NCI-H1105 treated with DMSO at 0.1 percent for 48 hours (cell line): Measurements from ENCODE around the gene E2F3.
"Not testable (repeated sequence)": the region's sequence is repeated elsewhere in the genome, so short reads cannot be mapped to it uniquely, and the experiment has no call there.

ENCODE experiments used
- DNase-seq: peaks from one replicate; lab custom pipeline; 2025; lab: John Stamatoyannopoulos, UW

The E2F3 gene

DNA sequence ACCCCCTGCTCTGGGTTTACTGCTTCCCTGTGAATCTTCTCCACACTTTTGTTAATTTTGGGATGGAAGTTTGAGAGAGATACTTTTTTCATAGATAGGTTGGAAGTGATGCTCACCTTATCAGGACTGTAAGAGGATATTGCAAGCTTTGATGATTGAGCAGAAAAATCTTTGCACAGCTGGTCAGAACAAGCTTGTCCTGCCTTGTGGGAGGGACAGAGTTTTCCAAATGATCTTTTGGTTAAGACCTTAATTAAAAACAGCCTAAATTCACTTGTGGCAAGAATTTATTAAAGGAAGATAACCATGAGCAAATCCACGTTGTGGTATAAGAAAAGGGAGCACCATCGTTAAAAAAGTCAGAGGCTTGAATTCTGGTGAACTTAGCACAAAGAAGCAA is 32.2 kb downstream of the E2F3 start:
- no peak for DNase-seq

GRCh38 chr6:20434766-20435165 is 33.1 kb downstream of the E2F3 start:
- no peak for DNase-seq

GRCh38 chr6:20436719-20437118 is 35.0 kb downstream of the E2F3 start:
- no peak for DNase-seq

GRCh38 chr6:20437639-20438038 is 36.0 kb downstream of the E2F3 start:
- no peak for DNase-seq

- DNase-seq = peak; percentile 79
These were observed 36.9 kb downstream of the E2F3 start for GRCh38 chr6:20438462-20439070.

- DNase-seq = no peak
These were observed 37.9 kb downstream of the E2F3 start for GRCh38 chr6:20439558-20439957.

- no peak for DNase-seq
These were observed 38.6 kb downstream of the E2F3 start for GRCh38 chr6:20440296-20440695.

GRCh38 chr6:20441236-20441635 is 39.6 kb downstream of the E2F3 start:
- DNase-seq = no peak

- no peak for DNase-seq
These were observed 40.2 kb downstream of the E2F3 start for GRCh38 chr6:20441921-20442320.

DNA sequence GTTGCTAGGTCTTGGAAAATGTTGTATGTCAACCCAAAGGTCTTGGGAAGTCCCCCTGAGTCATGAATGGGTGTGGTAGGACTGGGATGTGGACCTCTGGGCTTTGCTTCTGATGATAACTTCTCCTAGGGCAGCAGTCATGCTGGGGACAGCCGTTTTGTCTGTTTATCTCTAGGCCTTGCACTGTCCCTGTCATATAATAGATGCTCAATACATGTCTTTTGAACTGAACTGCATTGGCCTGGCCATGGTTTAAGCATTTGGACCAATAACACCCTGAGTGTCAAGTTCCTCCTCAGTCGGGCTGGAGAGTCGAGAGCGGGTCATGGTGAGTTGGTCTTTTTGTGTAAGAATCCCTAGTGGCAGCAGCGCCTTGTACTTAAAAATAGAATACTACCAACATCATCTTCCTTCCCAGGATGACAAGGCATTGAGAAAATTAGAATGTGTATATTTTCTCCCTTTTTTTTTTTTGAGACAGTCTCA is 43.1 kb downstream of the E2F3 start:
- no peak for DNase-seq

- DNase-seq = no peak
These were observed 45.5 kb downstream of the E2F3 start for GRCh38 chr6:20447157-20447556.

GRCh38 chr6:20447581-20448132 is 46.0 kb downstream of the E2F3 start:
- no peak for DNase-seq

- DNase-seq = no peak
These were observed 47.1 kb downstream of the E2F3 start for GRCh38 chr6:20448828-20449227.

DNA sequence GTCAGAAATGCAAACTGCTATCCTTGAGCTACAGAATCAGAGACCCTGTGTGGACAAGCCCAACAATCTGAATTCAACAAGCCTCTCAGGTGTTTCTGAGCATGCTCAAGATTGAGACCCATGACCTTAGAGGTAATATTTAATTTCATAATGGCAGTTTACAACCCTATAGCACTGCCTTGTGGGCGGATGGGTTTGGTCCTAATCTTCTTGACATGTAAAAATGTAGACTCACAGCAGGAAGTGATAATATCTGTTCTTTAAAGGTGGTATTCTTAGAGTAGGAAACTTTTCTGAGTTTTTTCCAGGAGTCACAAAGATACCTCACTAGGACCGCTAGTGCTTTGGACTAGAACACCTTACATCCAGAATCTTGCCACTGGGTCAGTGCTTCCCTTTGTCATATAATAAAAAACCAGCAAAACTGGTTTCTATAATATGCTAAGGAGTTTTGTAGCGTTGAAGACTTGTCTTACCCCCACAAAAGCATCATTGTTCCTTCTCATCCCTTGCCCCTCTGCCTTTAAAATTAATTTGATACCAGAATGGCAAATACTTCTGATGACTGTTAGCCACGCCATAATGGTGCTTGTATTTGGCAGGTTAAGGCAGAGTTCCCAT is 52.6 kb downstream of the E2F3 start:
- no peak for DNase-seq

- no peak for DNase-seq
These were observed 53.7 kb downstream of the E2F3 start for GRCh38 chr6:20455251-20455940.

- no peak for DNase-seq
These were observed 56.6 kb downstream of the E2F3 start for GRCh38 chr6:20458027-20458894.

GRCh38 chr6:20459682-20460081 is 58.0 kb downstream of the E2F3 start:
- DNase-seq = no peak

GRCh38 chr6:20461576-20461975 is 59.9 kb downstream of the E2F3 start:
- no peak for DNase-seq

GRCh38 chr6:20463396-20463795 is 61.7 kb downstream of the E2F3 start:
- DNase-seq = no peak

- no peak for DNase-seq
These were observed 62.4 kb downstream of the E2F3 start for GRCh38 chr6:20464041-20464440.

DNA sequence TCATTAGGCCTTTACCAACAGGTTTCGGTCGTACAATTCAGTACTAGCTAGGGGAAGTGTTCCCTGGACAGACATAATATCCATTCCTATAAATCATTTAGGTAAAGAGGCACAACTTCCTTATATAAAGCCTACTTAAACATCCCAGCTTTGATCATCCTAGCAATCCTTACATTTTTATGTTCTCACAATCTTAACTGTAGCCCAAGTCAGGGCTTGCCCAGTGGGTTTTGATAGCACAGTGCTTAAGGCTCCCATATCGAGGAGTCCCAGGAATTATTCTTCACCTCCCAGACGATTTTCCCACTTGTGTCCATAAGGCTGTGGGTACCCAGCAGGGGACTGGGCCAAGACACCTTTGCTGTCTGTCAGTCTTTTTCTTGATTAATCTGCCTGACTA is 63.2 kb downstream of the E2F3 start:
- no peak for DNase-seq

GRCh38 chr6:20465616-20466015 is 63.9 kb downstream of the E2F3 start:
- not testable (repeated sequence) for DNase-seq
